Daoy (cell line): ENCODE data around the gene TMPRSS5. TPM values are rescaled to one million over a fixed set of nuclear protein-coding genes. Genes with fewer than 3 reads are reported as not detected.
A peak's percentile ranks its signal among the peaks of the same experiment; 100 is the strongest.
"Not testable (repeated sequence)": the region's sequence is repeated elsewhere in the genome, so short reads cannot be mapped to it uniquely, and the experiment has no call there.

Source experiments
- DNase-seq: peaks from one replicate; pipeline ENCODE4 v3.0.0-alpha.2; 2015; ENCODE audit warnings: low read depth
- total RNA-seq: library from RNA; depleted of rRNA; stranded (reverse); fragments of >200 nt; shearing (Covaris generic); gene quantifications from 2 replicates; pipeline ENCODE4 v1.2.3, GENCODE V29; 2014; rRNA removed

Gene TMPRSS5
- total RNA-seq = 0.69 TPM in 1 of 2 replicates, not detected in the other

- no peak for DNase-seq
Observed at GRCh38 chr11:113705871-113706655, at the start of gene TMPRSS5. TMPRSS5 (minus strand) TSS chr11:113706308; CDS start chr11:113706224, 84 bp downstream.

- DNase-seq = no peak
Observed at GRCh38 chr11:113752932-113753331, 46.8 kb upstream of the TMPRSS5 start.

- DNase-seq = no peak
Observed at GRCh38 chr11:113736323-113736722, 30.2 kb upstream of the TMPRSS5 start.

- DNase-seq = no peak
Observed at GRCh38 chr11:113732092-113732491, 26.0 kb upstream of the TMPRSS5 start.

GRCh38 chr11:113730887-113731726, 25.0 kb upstream of the TMPRSS5 start:
- DNase-seq = peak; percentile 49

- no peak for DNase-seq
Observed at GRCh38 chr11:113729456-113729855, 23.3 kb upstream of the TMPRSS5 start.

GRCh38 chr11:113728814-113729213, 22.7 kb upstream of the TMPRSS5 start:
- no peak for DNase-seq

- no peak for DNase-seq
Observed at GRCh38 chr11:113725913-113726312, 19.8 kb upstream of the TMPRSS5 start.

GRCh38 chr11:113725407-113725806, 19.3 kb upstream of the TMPRSS5 start:
- no peak for DNase-seq

GRCh38 chr11:113724778-113725177, 18.7 kb upstream of the TMPRSS5 start:
- no peak for DNase-seq

- no peak for DNase-seq
Observed at GRCh38 chr11:113723787-113724186, 17.7 kb upstream of the TMPRSS5 start.

- DNase-seq = no peak
Observed at GRCh38 chr11:113722934-113723333, 16.8 kb upstream of the TMPRSS5 start.

GRCh38 chr11:113722221-113722620, 16.1 kb upstream of the TMPRSS5 start:
- no peak for DNase-seq

- DNase-seq = no peak
Observed at GRCh38 chr11:113721462-113722066, 15.5 kb upstream of the TMPRSS5 start.

- DNase-seq = not testable (repeated sequence)
Observed at GRCh38 chr11:113720478-113720877, 14.4 kb upstream of the TMPRSS5 start.

GRCh38 chr11:113715882-113716625, 9.9 kb upstream of the TMPRSS5 start:
- no peak for DNase-seq

GRCh38 chr11:113715273-113715672, 9.2 kb upstream of the TMPRSS5 start:
- DNase-seq = no peak

GRCh38 chr11:113710989-113711388, 4.9 kb upstream of the TMPRSS5 start:
- DNase-seq = no peak

- not testable (repeated sequence) for DNase-seq
Observed at GRCh38 chr11:113703551-113703950, 2.6 kb downstream of the TMPRSS5 start.

GRCh38 chr11:113701491-113701890, 4.6 kb downstream of the TMPRSS5 start:
- DNase-seq = no peak

- no peak for DNase-seq
Observed at GRCh38 chr11:113698515-113698914, 7.6 kb downstream of the TMPRSS5 start.
